Endothelial cell of umbilical vein (primary cell): ENCODE results near the gene PDE4B.

Experiments used
- CTCF ChIP-seq, 2 donors: IDR thresholded peaks; 1 replicate in 1 of 2; 2 replicates in 1 of 2; pipeline ENCODE4 v1.5.1; 2011; ENCODE audit warnings: low read length in 2 of 2, mild to moderate bottlenecking in 2 of 2, moderate library complexity in 2 of 2, control low read depth in 1 of 2, inconsistent platforms in 1 of 2, low read depth in 1 of 2; ENCODE audit not compliant: insufficient read depth in 1 of 2; ENCODE audit errors: extremely low read depth in 1 of 2
- FOS ChIP-seq: IDR thresholded peaks from 2 replicates; pipeline ENCODE4 v1.6.1; 2011; ENCODE audit warnings: mild to moderate bottlenecking, low read length, moderate library complexity, borderline replicate concordance; ENCODE audit not compliant: insufficient read depth
- TF ChIP-seq, protein P1 (sequence below): IDR thresholded peaks from 2 replicates; pipeline ENCODE4 v1.6.1; 2011; ENCODE audit not compliant: insufficient read depth, insufficient read length

- TF ChIP-seq CTCF (IDR thresholded peaks at IDR 0.05; ENCODE audit: extremely low read depth in 1 of 2, insufficient read depth in 1 of 2, low read depth in 1 of 2, low read length in 2 of 2) (no peak), FOS (no peak)
- TF ChIP-seq, protein P1, sequence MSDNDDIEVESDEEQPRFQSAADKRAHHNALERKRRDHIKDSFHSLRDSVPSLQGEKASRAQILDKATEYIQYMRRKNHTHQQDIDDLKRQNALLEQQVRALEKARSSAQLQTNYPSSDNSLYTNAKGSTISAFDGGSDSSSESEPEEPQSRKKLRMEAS = no peak
These were observed 57.6 kb downstream of the PDE4B start for GRCh38 chr1:65850281-65850680.
